Panc1 (cell line): Measurements from ENCODE around the gene TMEM87A. TPM values are rescaled to one million over a fixed set of nuclear protein-coding genes. Genes with fewer than 3 reads are reported as not detected.
"Not testable (repeated sequence)": the region's sequence is repeated elsewhere in the genome, so short reads cannot be mapped to it uniquely, and the experiment has no call there.

Experiments
- ATAC-seq: fragments of 200-7000 bp; cut with Tn5 transposase; 2 replicates; pipeline ENCODE4 v1.9.1; 2020; ENCODE audit warnings: mild to moderate bottlenecking, moderate library complexity
- BruUV-seq: library from RNA; stranded (reverse); fragments of 400-500 nt; replicated peaks from 2 replicates; lab custom pipeline; 2021; lab: Mats Ljungman, UMichigan
- CTCF ChIA-PET: fragments of 300-600 bp; sonication (Branson Sonifier 250); formaldehyde crosslinking; loops from one replicate; lab custom pipeline; 2022; ENCODE audit warnings: antibody characterized with exemption; lab: Charles Lee
- POLR2A ChIA-PET: fragments of 300-600 bp; sonication (Branson Sonifier 250); formaldehyde crosslinking; loops from one replicate; lab custom pipeline; 2022; ENCODE audit warnings: antibody characterized with exemption; lab: Charles Lee
- DNase-seq: peaks from one replicate; pipeline ENCODE4 v3.0.0-alpha.2; 2010; ENCODE audit warnings: low read depth, low spot score
- H3K27ac ChIP-seq: 2 replicates; pipeline ENCODE4 v1.5.1; 2011; ENCODE audit warnings: mild to moderate bottlenecking, low read length, inconsistent platforms
- H3K27me3 ChIP-seq: fragments of 200-500 bp; sonication (Bioruptor generic); 2 replicates; pipeline ENCODE4 v1.6.0; 2014; ENCODE audit warnings: low read length, inconsistent platforms; ENCODE audit not compliant: control insufficient read depth, insufficient read depth
- H3K36me3 ChIP-seq: fragments of 200-500 bp; sonication (Bioruptor generic); 2 replicates; pipeline ENCODE4 v1.5.1; 2014; ENCODE audit warnings: inconsistent platforms, mild to moderate bottlenecking, low read length, moderate library complexity; ENCODE audit not compliant: control insufficient read depth, insufficient read depth
- H3K4me1 ChIP-seq: 2 replicates; pipeline ENCODE4 v1.5.1; 2011; ENCODE audit warnings: inconsistent platforms, mild to moderate bottlenecking, low read length, moderate library complexity; ENCODE audit not compliant: control insufficient read depth, insufficient read depth
- H3K4me3 ChIP-seq, 2 experiments: 2 replicates each; pipeline ENCODE4 v1.5.1; 2011 to 2012; ENCODE audit warnings: low read depth in 2 of 2, low read length in 2 of 2, mild to moderate bottlenecking in 2 of 2, inconsistent platforms in 1 of 2, moderate library complexity in 1 of 2
- H3K9me3 ChIP-seq: fragments of 200-500 bp; sonication (Bioruptor generic); 2 replicates; pipeline ENCODE4 v1.5.1; 2014; ENCODE audit warnings: low read depth, mild to moderate bottlenecking, inconsistent platforms, low read length, moderate library complexity; ENCODE audit not compliant: control insufficient read depth, insufficient read depth
- CTCF ChIP-seq: fragments of 450-650 bp; IDR thresholded peaks from 2 replicates; pipeline ENCODE4 v1.5.1; 2017; ENCODE audit warnings: mild to moderate bottlenecking
- POLR2AphosphoS5 ChIP-seq: IDR thresholded peaks from 2 replicates; pipeline ENCODE4 v1.6.1; 2012; ENCODE audit warnings: mild to moderate bottlenecking, low read depth, low read length, moderate library complexity
- REST ChIP-seq, 2 experiments: IDR thresholded peaks; 2 replicates each; pipeline ENCODE4 v1.6.1; 2011 to 2012; ENCODE audit warnings: low read depth in 2 of 2, control low read depth in 1 of 2, low read length in 1 of 2, mild to moderate bottlenecking in 1 of 2, moderate library complexity in 1 of 2; ENCODE audit not compliant: insufficient read depth in 1 of 2
- SIN3A ChIP-seq: IDR thresholded peaks from 2 replicates; pipeline ENCODE4 v1.6.1; 2012; ENCODE audit warnings: low read depth, mild to moderate bottlenecking, low read length, moderate library complexity, borderline replicate concordance; ENCODE audit not compliant: insufficient read depth
- TCF7L2 ChIP-seq: IDR thresholded peaks from 2 replicates; pipeline ENCODE4 v1.6.1; 2011; ENCODE audit warnings: mild to moderate bottlenecking, low read depth, low read length, inconsistent platforms
- in situ Hi-C: cut with HindIII; loops from 2 replicates; pipeline ENCODE4 v1.10.0; 2016; ENCODE audit warnings: low sequenced_read_pairs, low pct_unique_long_range_greater_than_20kb
- intact Hi-C: fragments of 100-400 bp; cut with micrococcal nuclease; formaldehyde crosslinking; loops from one replicate; pipeline ENCODE4 v1.10.0; 2022; ENCODE audit not compliant: unreplicated experiment
- total RNA-seq: library from RNA; stranded (reverse); gene quantifications from one replicate; pipeline ENCODE4 v1.2.1, GENCODE V29; 2021; ENCODE audit not compliant: unreplicated experiment

TMEM87A gene
- total RNA-seq, 1 experiment from 2014 or later = 49.6 TPM

GRCh38 chr15:42231088-42231487 lies 42.1 kb downstream of the TMEM87A start:
- Histone ChIP-seq H3K9me3 (no peaks in the 10 kb centered on the region), H3K4me3 (no peak overlapping the region), H3K27ac (no peak overlapping the region), H3K27me3 (no peaks in the 10 kb centered on the region), H3K36me3 (peaks cover 28% of the 10 kb centered on the region), H3K4me1 (no peaks in the 10 kb centered on the region)
- no TSS peak for BruUV-seq
- intact Hi-C loops (no loop called here), in situ Hi-C loops (no loop called here)
- CTCF ChIA-PET = no interaction called here
- DNase-seq (no peak), ATAC-seq (no peak)
- TF ChIP-seq POLR2AphosphoS5 (no peak), SIN3A (no peak), REST (IDR thresholded peaks at IDR 0.05; ENCODE audit: insufficient read depth in 1 of 2, low read depth in 2 of 2, low read length in 1 of 2) (no peak), TCF7L2 (no peak), CTCF (no peak)
- POLR2A ChIA-PET = interaction anchor here (0.8 kb wide), 1 partner anchor 23 kb away, joined by 3 read pairs; the partner anchor contains the start of gene VPS39

- peaks cover 28% of the 10 kb centered on the region for H3K36me3 ChIP-seq
- BruUV-seq, CTCF ChIA-PET, H3K4me1 ChIP-seq, in situ Hi-C loops, H3K4me3 ChIP-seq, ATAC-seq, H3K9me3 ChIP-seq, DNase-seq, intact Hi-C loops, H3K27me3 ChIP-seq, H3K27ac ChIP-seq: not testable (repeated sequence)
- POLR2A ChIA-PET = interaction anchor here (0.7 kb wide), 2 partner anchors 42 to 67 kb away, joined by 3 read pairs; no protein-coding TSS in a partner anchor
These were observed 44.3 kb downstream of the TMEM87A start for GRCh38 chr15:42228981-42229380.

GRCh38 chr15:42228036-42228435 lies 45.2 kb downstream of the TMEM87A start:
- CTCF ChIA-PET = interaction anchor here (0.7 kb wide), 1 partner anchor 11 kb away, joined by 3 read pairs; no protein-coding TSS in a partner anchor

More at GRCh38 chr15:42228036-42228435, 45.2 kb downstream of the TMEM87A start:
- Histone ChIP-seq H3K36me3 (peaks cover 31% of the 10 kb centered on the region), H3K9me3 (no peaks in the 10 kb centered on the region), H3K27me3 (no peaks in the 10 kb centered on the region), H3K4me1 (no peaks in the 10 kb centered on the region), H3K27ac (no peak overlapping the region), H3K4me3 (no peak overlapping the region)
- POLR2A ChIA-PET = interaction anchor here (0.6 to 0.7 kb wide), 2 partner anchors 43 to 97 kb away, joined by 3 to 15 read pairs; no protein-coding TSS in a partner anchor
- DNase-seq (no peak), ATAC-seq (no peak)
- no peak for TF ChIP-seq REST (IDR thresholded peaks at IDR 0.05; ENCODE audit: insufficient read depth in 1 of 2, low read depth in 2 of 2, low read length in 1 of 2)
- intact Hi-C loops (no loop called here), in situ Hi-C loops (no loop called here)
- BruUV-seq = no TSS peak
